NCI-H146 treated with DMSO at 0.1 percent for 48 hours (cell line): ENCODE measurements around the gene TCF7L2.
"Not testable (repeated sequence)": the region's sequence is repeated elsewhere in the genome, so short reads cannot be mapped to it uniquely, and the experiment has no call there.

Source experiments
- DNase-seq: peaks from one replicate; lab custom pipeline; 2025; ENCODE audit not compliant: unreplicated experiment; lab: John Stamatoyannopoulos, UW

Gene TCF7L2

DNA sequence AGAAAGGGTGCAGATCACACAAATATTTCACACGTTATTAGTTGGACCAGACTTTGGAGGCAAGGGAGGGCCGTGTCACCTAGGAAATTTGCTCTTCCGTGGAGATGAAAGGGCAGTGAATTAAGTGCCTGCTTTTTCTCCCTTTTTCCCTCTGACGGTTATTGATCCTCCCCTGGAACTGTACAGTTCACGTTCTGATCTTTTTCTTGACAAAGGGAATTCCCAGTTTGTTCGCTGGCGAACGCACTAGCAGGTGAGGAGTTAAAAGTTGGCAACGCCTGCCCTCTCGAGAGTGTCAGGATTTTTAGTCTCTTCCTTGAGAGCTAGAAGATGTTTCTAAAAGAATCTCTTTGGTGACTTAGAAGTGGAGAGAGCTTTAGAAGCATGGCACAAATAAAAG, 111.5 kb downstream of the TCF7L2 start:
- DNase-seq: no peak

DNA sequence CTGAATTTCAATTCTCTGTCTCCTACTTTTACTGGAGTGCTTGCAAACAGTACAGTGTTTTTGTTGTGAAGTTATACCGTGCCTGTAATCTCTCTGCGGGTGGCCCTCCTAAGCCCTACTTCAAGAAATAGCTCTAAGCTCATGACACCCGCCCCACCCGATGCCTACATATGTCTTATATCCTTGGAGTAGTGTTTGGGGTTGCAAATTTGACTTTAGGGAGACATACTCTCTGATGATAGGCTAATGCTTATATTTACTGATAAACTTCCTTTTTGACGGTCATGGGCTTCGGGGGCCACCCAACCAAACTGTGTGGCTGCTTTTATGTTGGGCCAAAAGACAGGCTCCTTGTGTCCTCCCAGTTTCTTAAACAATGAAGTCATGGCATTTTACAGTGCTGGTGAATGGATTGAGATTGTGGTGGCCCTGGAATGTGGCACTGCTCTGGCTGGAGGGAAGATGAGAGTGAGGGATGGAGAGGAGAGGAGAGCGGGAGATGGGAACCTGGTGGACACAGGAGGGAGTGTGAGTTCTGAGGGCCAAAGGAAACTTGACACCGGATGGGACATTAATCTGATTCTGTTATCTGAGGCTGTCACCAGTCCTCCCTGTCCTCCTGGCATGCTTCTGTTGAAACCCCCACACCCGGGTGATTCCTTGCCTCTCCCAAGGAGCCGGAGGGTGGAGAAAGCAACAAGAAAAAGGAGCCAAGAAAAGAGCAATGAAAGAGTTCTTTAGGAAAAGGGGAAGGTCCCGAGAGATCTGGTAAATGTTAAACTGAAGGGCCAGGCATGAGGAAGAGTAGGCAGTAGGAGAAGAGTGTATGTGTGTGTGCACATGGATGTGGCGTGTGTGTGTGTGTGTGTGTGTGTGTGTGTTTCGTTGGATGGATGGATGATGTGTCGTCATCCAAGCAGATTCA, 113.3 kb downstream of the TCF7L2 start:
- DNase-seq: no peak

DNA sequence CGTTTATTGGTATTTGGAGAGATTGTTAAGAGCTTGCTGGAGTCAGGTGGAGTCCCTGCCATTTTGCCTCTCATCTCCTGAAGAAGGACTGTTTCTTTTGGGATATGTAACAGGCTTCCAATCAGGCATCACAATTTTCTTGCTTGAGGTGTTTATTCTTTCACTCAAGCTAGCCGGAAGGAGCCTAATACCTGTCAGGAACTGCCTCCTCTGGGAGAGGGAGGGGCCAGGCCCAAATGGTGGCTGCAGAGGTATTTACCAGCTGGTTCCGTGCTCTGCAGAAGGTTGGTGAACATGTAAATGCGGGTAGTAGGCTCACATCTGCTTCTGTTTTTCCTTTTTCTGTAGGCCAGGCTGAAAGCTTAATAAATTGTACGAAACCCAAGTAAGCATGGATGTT, 114.0 kb downstream of the TCF7L2 start:
- DNase-seq: no peak

DNA sequence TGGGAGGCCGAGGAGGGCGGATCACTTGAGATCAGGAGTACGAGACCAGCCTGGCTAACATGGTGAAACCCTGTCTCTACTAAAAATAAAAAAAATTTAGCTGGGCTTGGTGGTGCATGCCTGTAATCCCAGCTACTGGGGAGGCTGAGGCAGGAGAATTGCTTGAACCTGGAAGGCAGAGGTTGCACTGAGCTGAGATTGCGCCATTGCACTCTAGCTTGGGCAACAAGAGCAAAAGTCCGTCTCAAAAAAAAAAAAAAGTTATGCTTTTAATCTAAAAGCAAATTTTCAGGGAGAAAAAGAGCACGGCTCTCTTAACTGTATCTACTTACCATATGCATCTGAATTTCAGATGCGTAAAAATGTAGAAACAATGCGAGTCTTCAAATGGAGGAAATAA, 116.1 kb downstream of the TCF7L2 start:
- DNase-seq: not testable (repeated sequence)

DNA sequence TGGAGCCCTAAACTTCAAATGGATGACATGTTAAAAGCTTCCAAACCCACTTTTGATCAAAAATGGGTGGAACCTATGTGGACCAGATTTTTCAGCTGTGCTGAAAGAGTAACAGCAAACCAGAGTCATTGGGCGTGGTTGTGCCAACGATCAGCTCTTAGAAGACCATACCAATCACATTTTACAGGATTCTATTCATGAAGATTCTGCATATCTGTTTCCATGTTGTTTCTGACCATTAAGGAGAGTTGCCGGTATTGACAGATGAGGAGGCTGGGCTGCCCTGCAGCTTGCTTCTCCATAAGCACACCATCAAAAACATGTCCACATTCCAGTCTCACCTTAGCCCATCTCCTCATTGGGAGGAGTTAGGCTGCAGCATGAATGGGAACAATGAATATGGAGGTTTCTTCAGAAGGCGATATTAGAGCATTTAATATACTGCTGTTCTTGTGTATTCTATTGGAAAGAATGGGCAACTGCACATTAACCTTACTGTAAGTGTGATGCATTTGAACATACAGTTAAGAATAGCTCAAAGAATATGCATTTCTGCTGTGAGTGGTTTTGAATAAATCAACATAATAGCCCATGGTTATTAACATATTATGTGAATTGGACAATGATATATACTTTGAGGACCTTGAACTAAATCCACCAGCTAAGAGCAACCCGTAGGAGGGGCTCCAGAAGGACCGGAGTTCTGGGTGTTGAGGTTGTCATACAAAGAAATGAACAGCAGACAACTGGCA, 116.7 kb downstream of the TCF7L2 start:
- no peak for DNase-seq

DNA sequence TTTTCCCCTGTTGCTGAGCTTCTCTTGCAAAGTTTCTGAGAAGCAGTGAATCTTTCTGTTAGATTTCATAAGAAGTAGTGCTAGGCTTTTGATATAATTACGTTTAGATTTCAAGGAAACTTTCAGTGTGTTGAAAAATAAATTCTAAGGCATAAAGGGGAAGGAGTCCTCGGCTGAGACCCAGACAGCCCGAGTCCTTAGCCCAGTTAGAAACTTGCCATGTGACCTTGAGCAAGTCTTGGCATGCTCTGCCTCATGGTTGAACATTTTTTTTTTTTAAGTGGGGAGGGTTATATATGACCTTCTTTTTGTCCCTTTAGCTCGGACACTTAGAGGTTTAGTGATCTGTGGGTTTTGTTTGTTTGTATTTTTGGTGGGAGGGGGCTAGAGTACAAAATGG, 117.5 kb downstream of the TCF7L2 start:
- DNase-seq: no peak

DNA sequence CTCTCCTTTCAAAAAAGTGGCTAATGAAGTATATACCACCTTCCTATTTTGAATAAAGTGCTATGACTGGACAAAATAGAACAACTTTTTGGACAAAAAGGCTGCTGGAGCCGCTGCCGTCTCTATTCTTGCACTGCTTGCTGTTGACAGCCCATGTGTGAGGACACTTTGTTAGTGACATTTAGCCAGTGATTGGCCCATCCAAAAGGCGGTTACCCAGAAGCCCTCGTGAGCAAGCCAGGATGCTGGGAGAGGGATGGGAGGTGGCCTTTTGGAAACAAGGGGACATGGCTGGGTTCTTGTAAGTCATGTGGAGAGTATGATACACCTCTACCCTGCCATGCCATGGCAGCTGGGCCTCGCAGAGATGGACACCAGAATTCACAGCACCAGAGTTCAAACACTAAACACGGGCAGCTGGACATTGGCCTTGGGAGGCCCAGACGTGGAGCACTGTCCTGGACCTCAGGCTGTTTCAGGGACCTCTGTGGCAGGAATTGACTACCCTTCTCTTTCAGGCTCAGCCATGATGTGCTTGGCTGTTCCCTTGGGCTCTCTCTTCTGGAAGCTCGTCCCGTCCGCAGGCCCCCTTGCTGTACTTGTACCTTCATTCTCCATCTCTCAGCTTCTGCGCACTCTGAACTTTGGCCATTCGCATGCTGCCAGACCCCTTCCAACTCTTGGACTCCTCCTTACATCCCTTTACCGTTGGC, 118.3 kb downstream of the TCF7L2 start:
- DNase-seq: no peak

DNA sequence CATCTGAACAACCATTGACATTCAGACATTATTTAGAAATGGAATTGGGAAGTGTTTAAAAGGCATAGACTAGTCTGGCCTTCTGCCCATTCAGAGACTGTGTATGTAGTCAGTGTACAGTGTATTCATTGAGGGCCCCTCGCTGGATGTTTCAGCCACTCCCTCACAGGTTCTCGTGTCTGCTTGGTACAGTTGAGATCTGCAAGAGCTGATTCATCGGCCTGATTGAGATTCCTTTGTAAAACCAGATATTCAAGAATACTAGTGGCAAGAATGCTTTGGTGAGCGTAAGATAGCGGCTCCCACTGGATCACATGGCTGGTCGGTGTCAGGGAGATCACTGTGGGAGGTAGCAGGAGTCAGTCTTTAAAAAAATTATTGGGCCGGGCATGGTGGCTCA, 119.5 kb downstream of the TCF7L2 start:
- DNase-seq: no peak

DNA sequence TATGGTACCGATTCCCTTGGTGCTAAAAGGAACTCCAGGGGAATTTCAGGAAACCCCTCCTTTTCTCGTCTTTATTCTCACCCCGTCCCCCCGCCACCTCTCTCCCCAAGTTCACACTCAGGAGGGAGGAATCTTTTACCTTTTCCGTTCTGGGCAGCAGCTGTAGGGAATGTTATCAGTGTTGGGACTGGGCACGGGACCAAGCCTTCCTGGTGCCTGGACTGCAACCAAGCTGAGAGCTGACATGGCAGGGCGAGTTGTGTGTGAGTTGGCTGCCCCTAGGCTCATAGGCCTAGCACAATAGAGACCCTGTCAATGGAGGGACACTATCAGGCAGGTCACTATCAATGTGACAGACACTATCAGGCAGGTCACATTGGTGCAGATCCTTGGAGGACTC, 121.4 kb downstream of the TCF7L2 start:
- no peak for DNase-seq

DNA sequence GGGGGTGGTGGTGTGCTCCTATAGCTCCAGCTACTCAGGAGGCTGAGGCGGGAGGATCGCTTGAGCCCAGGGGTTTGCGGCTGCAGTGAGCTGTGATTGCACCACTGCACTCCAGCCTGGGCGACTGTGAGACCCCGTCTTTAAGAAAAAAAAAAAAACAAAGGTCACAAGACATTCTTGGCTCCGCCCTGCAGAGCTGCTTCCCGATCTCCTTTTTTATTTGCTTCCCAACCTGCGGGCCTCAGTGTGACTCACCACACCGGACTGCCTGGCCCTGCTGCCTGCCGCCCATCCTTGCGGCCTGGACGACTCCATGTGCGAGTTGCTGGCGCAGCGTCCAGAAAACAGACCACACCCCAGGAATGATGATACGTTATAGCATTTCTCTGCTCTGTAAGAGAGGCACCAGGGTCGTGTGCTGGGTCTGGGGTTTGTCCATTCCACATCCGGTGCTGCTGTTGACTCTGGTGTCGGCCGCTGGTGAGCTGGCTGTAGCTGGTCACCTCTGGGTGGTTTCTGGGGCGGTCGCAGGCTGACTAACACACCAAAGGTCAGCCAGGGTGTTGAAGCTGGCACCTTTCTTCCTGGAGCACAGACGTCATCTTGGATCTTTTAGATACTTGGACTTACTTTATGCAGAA, 123.6 kb downstream of the TCF7L2 start:
- no peak for DNase-seq

DNA sequence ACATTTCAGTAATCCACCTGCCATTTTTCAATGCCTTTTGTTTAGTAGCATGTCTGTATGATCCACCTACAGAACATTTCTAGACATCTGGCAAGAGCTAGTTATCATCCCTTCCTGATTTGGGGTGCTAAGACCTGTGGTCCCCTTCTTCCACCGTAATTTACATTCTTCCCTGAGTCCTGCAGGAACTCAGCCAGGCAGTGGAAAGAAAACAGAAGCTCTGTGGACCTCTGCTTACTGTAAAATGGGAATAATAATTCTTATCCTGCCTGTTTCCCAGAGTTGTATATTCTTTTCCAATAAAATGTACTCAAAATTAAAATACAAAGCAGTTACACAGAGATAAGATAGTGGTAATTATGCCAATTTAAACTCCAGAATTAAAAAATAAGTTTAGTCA, 126.9 kb downstream of the TCF7L2 start:
- DNase-seq: no peak

DNA sequence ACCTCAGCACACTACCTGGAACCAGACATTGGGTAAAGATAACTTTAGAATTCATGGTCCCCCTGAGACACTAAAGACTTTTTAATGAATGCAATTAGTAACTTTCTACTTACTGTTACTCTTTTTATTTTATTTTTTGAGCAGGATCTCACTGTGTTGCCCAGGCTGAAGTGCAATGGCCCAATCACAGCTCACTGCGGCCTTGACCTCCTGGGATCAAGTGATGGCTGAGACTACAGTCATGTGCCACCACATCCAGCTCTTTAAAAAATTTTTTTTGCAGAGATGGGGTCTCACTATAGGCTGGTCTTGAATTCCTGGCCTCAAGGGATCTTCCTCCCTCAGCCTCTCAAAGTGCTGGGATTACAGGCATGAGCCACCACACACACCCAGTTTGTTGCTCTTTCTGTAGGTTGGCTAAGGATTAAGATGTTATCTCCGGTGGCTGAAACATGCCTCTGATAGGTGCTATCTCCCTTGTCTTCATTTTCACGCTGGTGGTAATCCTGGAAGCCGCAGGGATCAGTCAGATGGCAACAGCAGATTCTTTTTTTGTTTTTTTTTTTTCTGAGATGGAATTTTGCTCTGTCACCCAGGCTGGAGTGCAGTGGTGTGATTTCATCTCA, 128.3 kb downstream of the TCF7L2 start:
- no peak for DNase-seq

DNA sequence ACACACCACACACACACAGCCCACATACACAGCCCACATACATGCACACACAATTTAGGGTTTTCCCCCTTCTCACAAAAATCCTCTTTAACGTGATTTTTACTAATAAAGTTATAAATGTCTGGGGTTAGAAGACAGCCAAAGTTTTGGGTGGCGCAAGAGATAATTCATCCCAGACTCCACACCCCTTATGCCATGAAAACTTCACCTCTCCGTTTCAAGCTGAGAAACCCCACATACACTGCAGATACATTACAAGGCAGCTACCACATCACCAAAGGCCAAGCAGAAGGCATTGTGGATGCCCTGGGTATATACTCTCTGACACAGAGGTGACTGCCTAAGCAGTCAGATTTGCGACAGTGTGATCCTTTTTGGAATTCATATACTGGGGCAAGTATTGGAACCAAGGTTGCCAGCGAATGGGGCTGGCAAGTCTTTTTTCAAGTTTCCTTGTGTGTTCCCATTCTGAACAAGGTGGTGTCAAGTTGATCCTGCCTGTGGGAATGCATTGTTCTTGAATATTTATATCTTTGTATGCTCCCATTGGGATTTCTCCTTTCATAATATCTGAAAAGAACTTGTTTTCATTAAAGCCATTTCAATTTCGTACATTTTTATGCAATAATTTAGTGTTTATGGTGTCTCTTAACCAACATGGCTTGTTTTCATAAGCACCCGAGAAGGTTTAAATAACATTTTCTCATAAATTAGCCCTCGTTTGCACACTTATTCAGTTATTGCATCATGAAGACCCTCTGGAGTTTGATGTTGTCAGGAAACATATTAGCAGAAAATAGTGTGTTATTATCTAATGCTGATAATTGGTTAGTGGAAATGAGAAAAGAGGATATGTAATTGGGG, 130.2 kb downstream of the TCF7L2 start:
- no peak for DNase-seq

DNA sequence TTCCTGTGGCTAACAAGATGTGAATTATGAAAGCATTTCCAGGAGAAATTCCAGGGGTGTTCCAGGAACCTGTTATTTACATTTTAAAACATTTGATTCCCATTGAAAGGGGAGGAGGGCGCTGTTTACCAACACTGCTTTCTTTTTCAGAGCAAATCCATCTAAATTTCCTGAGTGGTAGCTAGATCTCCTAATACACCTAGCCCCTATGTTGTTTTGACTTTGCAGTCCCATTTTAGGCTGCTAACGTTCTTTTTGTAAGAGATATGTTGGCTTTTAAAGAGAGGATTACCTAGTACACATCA, 130.8 kb downstream of the TCF7L2 start:
- no peak for DNase-seq

DNA sequence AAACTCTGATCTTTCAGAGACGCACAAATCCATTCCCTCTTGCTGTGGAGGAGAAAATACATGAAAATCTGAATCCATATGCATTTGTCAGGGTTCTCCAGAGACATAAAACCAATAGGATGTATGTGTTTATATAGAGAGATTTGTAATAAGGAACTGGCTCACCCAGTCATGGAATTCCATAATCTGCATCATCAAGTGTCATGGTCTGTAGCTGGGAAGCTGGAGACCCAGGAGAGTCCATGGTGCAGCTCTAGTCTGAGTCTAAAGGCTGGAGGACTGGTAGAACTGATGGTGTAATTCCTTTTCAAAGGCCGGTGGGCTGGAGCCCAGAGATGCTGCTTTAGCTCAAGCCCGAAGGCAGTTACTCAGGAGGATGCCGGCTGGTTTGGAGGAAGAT, 134.0 kb downstream of the TCF7L2 start:
- DNase-seq: no peak

DNA sequence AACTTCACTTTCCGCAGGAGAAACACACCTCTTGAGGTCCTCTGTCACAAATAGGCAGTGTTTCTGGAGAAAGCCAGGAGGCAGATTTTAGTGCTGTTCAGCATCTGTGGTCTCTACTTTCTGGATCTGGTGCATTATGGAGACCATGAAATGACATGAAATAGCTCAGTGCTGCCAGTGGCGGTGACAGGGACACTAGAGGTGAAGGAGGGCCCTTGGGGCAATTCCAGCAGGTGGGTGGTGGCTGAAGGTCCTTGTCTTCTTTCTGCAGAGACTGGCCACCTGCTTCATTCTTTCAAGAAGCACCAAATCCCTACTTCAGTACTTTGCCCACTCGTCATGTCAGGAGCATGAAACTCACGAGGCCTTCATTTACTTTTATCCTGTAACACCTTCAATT, 135.7 kb downstream of the TCF7L2 start:
- DNase-seq: no peak

DNA sequence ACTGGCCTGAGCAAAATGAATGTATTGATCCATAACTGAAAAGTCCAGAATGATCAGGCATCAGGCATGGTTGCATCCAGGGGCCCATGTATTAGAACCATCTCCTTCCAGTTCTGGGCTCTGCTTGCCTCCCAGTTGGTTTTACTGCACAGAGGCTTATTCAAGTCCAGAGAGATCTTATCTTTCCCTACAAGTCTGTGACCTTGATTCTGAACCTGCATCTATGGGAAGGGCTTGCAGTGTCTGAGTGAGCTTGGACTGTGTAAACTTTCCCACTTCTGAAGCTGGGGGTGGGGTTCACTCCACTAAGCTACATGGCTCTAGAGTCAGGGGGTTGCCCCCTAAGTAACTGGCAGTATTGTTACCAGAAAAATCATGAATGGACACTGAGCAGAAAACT, 136.2 kb downstream of the TCF7L2 start:
- DNase-seq: no peak

DNA sequence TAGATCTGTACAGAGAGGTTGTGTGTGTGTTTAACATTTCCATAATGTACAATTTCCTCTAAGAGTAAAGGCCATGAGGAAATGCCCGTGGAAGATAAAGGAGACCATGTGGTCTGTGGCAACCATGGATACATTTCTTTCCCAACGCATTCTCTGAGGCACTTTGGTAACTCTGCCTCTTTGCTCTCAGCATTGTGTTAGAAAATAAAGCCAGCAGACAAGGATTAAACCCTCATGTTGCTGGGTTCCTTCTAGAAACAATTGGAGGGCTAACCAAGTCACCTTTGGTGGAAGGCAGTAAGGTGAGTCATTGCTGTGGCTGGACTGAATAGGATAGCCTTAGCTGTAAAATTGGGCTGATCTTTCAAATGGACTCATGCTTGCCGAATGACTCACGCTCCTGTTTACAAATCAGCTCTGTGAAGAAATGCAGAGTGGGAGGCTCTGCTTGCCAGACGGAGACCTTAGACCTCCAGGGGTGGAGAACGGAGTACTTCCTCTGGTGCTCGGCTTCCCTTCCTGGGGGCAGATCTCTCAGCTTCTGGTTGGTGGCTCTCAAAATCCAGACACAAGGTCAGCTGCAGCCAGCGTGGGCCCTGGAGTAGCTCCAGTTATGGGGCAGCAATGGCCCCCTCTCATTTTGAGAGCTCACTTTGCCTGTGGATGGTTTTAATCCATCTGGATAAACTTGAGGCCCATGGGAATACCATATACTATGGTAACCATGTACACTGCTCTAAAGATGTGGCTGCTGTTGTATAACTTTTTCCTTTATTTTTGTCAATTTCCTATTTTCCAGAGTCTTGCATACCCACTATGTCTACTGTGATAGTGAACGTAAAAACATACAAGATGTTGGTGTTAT, 137.3 kb downstream of the TCF7L2 start:
- no peak for DNase-seq

DNA sequence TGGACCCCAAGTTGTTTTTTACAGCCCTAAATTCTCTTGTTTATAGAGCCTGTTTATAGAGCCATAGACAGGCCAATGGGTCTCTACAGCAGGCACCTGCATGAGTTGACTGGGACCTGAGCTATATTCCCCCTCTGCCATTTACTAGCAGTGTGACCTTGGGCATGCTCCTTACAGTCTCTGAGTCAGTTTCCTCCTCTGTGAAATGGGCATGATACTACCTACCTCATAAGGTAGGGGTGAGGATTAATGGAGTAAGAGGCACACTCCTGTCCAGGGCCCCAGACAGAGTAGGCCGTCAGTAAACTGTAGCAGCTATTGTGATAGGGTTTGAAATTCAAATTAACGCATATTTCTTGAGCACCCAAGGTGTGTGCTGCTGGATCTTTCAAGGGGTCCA, 138.1 kb downstream of the TCF7L2 start:
- no peak for DNase-seq
